DOHH2 (cell line): ENCODE measurements around the gene DLG1.

Experiments used
- H3F3A ChIP-seq: fragments of 200-600 bp; sonication (generic), shearing (Covaris generic); 2 replicates; pipeline ENCODE4 v1.6.0; 2016; ENCODE audit warnings: antibody characterized with exemption, mild to moderate bottlenecking; ENCODE audit not compliant: control insufficient read depth, insufficient read depth
- H3K27ac ChIP-seq: fragments of 200-600 bp; sonication (generic); 2 replicates; pipeline ENCODE4 v1.5.1; 2014; ENCODE audit warnings: low read depth, mild to moderate bottlenecking, low read length, moderate library complexity
- H3K27me3 ChIP-seq: fragments of 200-600 bp; sonication (generic); 2 replicates; pipeline ENCODE4 v1.6.1; 2014; ENCODE audit warnings: mild to moderate bottlenecking, low read length, mixed read lengths; ENCODE audit not compliant: control insufficient read depth
- H3K36me3 ChIP-seq: fragments of 200-600 bp; sonication (generic); 2 replicates; pipeline ENCODE4 v1.6.1; 2014; ENCODE audit warnings: mild to moderate bottlenecking, low read length, moderate library complexity, mixed read lengths; ENCODE audit not compliant: control insufficient read depth
- H3K4me1 ChIP-seq: fragments of 200-600 bp; sonication (generic); 2 replicates; pipeline ENCODE4 v1.6.1; 2014; ENCODE audit warnings: mild to moderate bottlenecking, low read length, mixed read lengths; ENCODE audit not compliant: control insufficient read depth
- H3K4me2 ChIP-seq: fragments of 200-600 bp; sonication (generic); 2 replicates; pipeline ENCODE4 v1.6.0; 2014; ENCODE audit warnings: mild to moderate bottlenecking, low read length, moderate library complexity
- H3K4me3 ChIP-seq: fragments of 200-600 bp; sonication (generic); 2 replicates; pipeline ENCODE4 v1.5.1; 2014; ENCODE audit warnings: mild to moderate bottlenecking, low read length, mixed read lengths
- H3K79me2 ChIP-seq: fragments of 200-600 bp; sonication (generic); 2 replicates; pipeline ENCODE4 v1.6.1; 2014; ENCODE audit warnings: mild to moderate bottlenecking, low read length, mixed read lengths; ENCODE audit not compliant: control insufficient read depth
- H3K9me2 ChIP-seq: fragments of 200-600 bp; sonication (generic); replicated peaks from 2 replicates; pipeline ENCODE4 v1.6.1; 2014; ENCODE audit warnings: mild to moderate bottlenecking, low read length, mixed read lengths; ENCODE audit not compliant: control insufficient read depth
- H3K9me3 ChIP-seq: fragments of 200-600 bp; sonication (generic); 2 replicates; pipeline ENCODE4 v1.6.1; 2014; ENCODE audit warnings: antibody characterized with exemption, low read length, mixed read lengths; ENCODE audit not compliant: control insufficient read depth, insufficient read depth
- H4K20me1 ChIP-seq: fragments of 200-600 bp; sonication (generic); 2 replicates; pipeline ENCODE4 v1.6.0; 2014; ENCODE audit warnings: low read depth, mild to moderate bottlenecking, antibody characterized with exemption, low read length, moderate library complexity; ENCODE audit not compliant: control insufficient read depth, insufficient read depth
- EZH2phosphoT487 ChIP-seq: fragments of 200-600 bp; sonication (generic); IDR thresholded peaks from 2 replicates; pipeline ENCODE4 v1.6.1; 2017; ENCODE audit warnings: borderline replicate concordance, mild to moderate bottlenecking, antibody characterized with exemption, low read length, moderate library complexity, mixed read lengths
- TF ChIP-seq, protein P1 (sequence below): fragments of 200-600 bp; sonication (generic); IDR thresholded peaks from one replicate; pipeline ENCODE4 v1.5.1; 2014; ENCODE audit warnings: antibody characterized with exemption, mild to moderate bottlenecking, low read depth, low read length; ENCODE audit not compliant: poor library complexity, severe bottlenecking

Gene DLG1

DNA sequence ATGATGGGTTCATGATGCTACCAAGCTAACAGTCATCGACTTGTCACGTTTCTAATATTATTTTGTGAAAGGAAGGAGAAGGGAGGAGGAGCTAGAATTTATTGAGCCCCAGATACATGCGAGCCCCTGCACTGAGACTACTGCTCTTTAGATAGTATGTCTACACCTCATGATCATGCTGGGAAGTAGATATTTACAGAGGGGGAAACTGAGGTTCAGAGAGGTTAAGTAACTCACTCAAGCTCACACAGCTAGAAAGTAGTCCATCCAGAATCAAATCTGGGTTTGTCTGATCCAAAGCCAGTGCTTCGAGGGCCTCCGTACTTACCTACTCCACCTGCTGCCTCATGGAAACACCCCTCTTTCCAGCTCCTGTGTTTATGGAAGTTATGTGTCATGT lies 38.8 kb upstream of the DLG1 start:
- Histone ChIP-seq H4K20me1 (no peaks in the 10 kb centered on the region), H3K36me3 (no peaks in the 10 kb centered on the region), H3K4me3 (no peak overlapping the region), H3K27ac (no peak overlapping the region), H3K27me3 (peaks cover 5% of the 10 kb centered on the region; the same call in 1 of the 2 replicates), H3K79me2 (no peaks in the 10 kb centered on the region), H3K9me3 (no peaks in the 10 kb centered on the region), H3F3A (no peaks in the 10 kb centered on the region), H3K9me2 (no peaks in the 10 kb centered on the region), H3K4me1 (no peaks in the 10 kb centered on the region), H3K4me2 (no peak overlapping the region)
- no peak for TF ChIP-seq EZH2phosphoT487
- TF ChIP-seq, protein P1, sequence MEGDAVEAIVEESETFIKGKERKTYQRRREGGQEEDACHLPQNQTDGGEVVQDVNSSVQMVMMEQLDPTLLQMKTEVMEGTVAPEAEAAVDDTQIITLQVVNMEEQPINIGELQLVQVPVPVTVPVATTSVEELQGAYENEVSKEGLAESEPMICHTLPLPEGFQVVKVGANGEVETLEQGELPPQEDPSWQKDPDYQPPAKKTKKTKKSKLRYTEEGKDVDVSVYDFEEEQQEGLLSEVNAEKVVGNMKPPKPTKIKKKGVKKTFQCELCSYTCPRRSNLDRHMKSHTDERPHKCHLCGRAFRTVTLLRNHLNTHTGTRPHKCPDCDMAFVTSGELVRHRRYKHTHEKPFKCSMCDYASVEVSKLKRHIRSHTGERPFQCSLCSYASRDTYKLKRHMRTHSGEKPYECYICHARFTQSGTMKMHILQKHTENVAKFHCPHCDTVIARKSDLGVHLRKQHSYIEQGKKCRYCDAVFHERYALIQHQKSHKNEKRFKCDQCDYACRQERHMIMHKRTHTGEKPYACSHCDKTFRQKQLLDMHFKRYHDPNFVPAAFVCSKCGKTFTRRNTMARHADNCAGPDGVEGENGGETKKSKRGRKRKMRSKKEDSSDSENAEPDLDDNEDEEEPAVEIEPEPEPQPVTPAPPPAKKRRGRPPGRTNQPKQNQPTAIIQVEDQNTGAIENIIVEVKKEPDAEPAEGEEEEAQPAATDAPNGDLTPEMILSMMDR = no peak

DNA sequence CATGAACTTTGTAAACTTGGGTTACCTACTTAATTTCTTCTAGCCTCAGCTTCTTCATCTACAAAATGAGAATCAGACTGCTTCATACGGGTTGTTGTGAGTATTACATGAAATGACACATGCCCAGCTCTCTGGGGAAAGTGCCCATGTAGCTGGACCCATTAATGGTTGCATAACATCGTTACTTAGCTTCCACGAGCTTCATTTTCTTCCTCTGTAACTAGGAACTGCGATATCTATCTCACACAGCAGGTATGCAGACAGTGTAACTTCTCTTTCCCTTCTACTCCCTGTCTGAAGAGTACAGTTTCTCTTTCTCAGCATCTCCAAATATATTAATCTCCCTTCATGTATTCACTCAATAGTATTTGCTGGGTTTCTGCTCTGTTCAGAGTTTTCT lies 37.9 kb upstream of the DLG1 start:
- no peaks in the 10 kb centered on the region for H4K20me1 ChIP-seq
- H3K9me3 ChIP-seq = no peaks in the 10 kb centered on the region
- no peak overlapping the region for H3K4me2 ChIP-seq
- H3K27ac ChIP-seq = no peak overlapping the region
- H3K36me3 ChIP-seq = no peaks in the 10 kb centered on the region
- H3K4me3 ChIP-seq = no peak overlapping the region
- no peaks in the 10 kb centered on the region for H3K79me2 ChIP-seq
- H3K27me3 ChIP-seq = peaks cover 7% of the 10 kb centered on the region; the same call in 1 of the 2 replicates
- H3K9me2 ChIP-seq = no peaks in the 10 kb centered on the region
- H3F3A ChIP-seq = no peaks in the 10 kb centered on the region
- TF ChIP-seq EZH2phosphoT487 = no peak
- TF ChIP-seq, protein P1 = no peak
- H3K4me1 ChIP-seq = no peaks in the 10 kb centered on the region

DNA sequence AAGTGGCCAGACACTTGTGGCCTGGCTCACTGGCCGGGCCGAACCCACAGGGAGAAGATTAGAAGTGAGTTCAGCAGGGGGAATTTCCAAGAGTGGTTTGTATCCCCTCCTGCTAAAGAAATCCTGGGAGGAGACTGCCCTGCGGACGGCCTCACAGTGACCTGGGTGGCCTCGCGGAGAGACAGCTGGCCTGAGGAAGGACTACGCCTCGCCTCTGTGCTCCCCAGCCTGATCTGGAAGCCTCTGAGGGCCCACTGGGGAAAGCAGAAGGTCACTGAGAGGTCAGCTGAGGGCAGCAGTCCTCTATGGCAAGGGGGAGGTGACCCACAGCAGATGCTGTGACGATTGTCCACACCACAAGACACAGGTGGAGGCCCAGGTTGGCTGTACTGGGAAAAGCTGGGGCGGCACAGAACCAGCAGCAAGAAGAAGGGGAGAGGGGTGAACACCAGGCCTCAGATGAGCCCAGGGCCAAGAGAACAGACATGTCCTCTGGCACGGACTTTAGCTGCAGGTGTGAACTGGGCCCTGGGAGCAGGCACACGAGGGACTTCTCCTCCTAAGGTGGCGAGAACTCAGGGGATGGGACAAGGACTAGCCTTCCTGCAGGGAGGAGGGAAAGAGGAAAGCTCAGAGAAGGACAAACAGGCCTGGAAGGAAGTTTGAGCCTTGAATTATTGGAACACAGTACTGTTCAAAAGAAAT lies 37.2 kb upstream of the DLG1 start:
- H3K4me2 ChIP-seq = no peak overlapping the region
- no peaks in the 10 kb centered on the region for H3K9me3 ChIP-seq
- no peak overlapping the region for H3K27ac ChIP-seq
- no peaks in the 10 kb centered on the region for H3F3A ChIP-seq
- no peaks in the 10 kb centered on the region for H3K79me2 ChIP-seq
- TF ChIP-seq, protein P1 = no peak
- no peak for TF ChIP-seq EZH2phosphoT487
- no peaks in the 10 kb centered on the region for H3K9me2 ChIP-seq
- no peaks in the 10 kb centered on the region for H3K36me3 ChIP-seq
- H3K4me1 ChIP-seq = no peaks in the 10 kb centered on the region
- no peak overlapping the region for H3K4me3 ChIP-seq
- peaks cover 10% of the 10 kb centered on the region; the same call in 1 of the 2 replicates for H3K27me3 ChIP-seq
- H4K20me1 ChIP-seq = no peaks in the 10 kb centered on the region
